ENCODE results near the gene STK16.

Gene STK16

DNA sequence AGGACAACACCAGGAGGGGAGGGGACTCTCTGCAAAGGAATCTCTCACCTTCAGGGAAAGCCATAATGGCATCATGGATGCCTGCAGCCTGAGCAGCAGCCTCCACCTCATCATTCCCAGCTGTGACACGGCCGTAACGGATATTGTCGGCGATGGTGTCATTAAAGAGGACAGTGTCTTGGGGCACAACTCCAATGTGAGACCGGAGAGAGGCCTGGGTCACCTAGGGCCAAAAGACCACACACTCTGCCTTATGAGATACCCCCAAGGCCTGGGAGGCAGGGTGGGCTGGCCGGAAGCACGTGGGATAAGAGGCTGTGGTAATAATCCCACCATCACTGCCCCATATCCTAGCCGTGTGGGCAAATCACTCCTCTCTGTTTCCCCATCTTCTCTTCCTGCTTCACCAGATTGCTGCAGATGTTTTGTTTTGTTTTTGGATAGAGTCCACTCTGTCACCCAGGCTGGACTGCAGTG, 34.4 kb upstream of the STK16 start:
- TF ChIP-seq CREB1 (IDR thresholded peaks at IDR 0.05; ENCODE audit: low read depth): no peak
- no peak for TF ChIP-seq CEBPB (IDR thresholded peaks at IDR 0.05)
- no peak for TF ChIP-seq ZBTB7A (IDR thresholded peaks at IDR 0.05; ENCODE audit: low read depth)
- TF ChIP-seq, protein P1, sequence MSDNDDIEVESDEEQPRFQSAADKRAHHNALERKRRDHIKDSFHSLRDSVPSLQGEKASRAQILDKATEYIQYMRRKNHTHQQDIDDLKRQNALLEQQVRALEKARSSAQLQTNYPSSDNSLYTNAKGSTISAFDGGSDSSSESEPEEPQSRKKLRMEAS (IDR thresholded peaks at IDR 0.05): no peak
- TF ChIP-seq EP300 (IDR thresholded peaks at IDR 0.05; ENCODE audit: borderline replicate concordance): no peak
- TF ChIP-seq TCF12 (IDR thresholded peaks at IDR 0.05; ENCODE audit: low read depth): no peak
- no peak for TF ChIP-seq FOXM1 (IDR thresholded peaks at IDR 0.05; ENCODE audit: borderline replicate concordance, low read depth)

DNA sequence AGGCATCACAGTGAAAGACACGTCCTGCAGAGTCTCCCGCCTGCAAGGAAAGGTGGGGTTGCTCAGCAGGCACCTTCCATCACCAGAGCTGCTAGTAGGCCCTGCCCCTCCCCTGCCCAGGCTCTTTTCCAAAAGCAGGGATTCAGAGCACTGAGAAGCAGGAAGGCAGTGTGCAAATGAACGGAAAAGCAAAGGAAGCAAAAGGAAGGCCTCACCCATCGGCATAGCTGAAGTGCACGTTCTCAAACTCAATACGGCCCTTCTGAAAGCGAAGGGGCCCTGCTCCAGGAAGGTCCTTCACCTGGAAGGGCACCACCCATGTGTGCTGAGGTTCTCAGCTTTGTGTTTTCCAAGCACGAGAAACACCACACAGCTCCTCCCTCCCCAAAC, 32.3 kb upstream of the STK16 start:
- no peak for TF ChIP-seq EP300 (IDR thresholded peaks at IDR 0.05; ENCODE audit: borderline replicate concordance)
- no peak for TF ChIP-seq TAF1 (IDR thresholded peaks at IDR 0.05; ENCODE audit: low read depth)
- TF ChIP-seq, protein P2, sequence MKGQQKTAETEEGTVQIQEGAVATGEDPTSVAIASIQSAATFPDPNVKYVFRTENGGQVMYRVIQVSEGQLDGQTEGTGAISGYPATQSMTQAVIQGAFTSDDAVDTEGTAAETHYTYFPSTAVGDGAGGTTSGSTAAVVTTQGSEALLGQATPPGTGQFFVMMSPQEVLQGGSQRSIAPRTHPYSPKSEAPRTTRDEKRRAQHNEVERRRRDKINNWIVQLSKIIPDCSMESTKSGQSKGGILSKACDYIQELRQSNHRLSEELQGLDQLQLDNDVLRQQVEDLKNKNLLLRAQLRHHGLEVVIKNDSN (IDR thresholded peaks at IDR 0.05): no peak
- TF ChIP-seq EGR1 (IDR thresholded peaks at IDR 0.05): no peak
- no peak for TF ChIP-seq CEBPB (IDR thresholded peaks at IDR 0.05)
- no peak for TF ChIP-seq CREB1 (IDR thresholded peaks at IDR 0.05; ENCODE audit: low read depth)
- no peak for TF ChIP-seq TCF12 (IDR thresholded peaks at IDR 0.05; ENCODE audit: low read depth)
- TF ChIP-seq ZBTB7A (IDR thresholded peaks at IDR 0.05; ENCODE audit: low read depth): no peak
- TF ChIP-seq, protein P1 (IDR thresholded peaks at IDR 0.05): no peak
- TF ChIP-seq NFIC (IDR thresholded peaks at IDR 0.05): no peak
- TF ChIP-seq FOXM1 (IDR thresholded peaks at IDR 0.05; ENCODE audit: borderline replicate concordance, low read depth): no peak
- TF ChIP-seq TEAD4 (IDR thresholded peaks at IDR 0.05): no peak
- no peak for TF ChIP-seq RAD21 (IDR thresholded peaks at IDR 0.05; ENCODE audit: low read depth)
- no peak for TF ChIP-seq YY1 (IDR thresholded peaks at IDR 0.05; ENCODE audit: low read depth)
- TF ChIP-seq, protein P3, sequence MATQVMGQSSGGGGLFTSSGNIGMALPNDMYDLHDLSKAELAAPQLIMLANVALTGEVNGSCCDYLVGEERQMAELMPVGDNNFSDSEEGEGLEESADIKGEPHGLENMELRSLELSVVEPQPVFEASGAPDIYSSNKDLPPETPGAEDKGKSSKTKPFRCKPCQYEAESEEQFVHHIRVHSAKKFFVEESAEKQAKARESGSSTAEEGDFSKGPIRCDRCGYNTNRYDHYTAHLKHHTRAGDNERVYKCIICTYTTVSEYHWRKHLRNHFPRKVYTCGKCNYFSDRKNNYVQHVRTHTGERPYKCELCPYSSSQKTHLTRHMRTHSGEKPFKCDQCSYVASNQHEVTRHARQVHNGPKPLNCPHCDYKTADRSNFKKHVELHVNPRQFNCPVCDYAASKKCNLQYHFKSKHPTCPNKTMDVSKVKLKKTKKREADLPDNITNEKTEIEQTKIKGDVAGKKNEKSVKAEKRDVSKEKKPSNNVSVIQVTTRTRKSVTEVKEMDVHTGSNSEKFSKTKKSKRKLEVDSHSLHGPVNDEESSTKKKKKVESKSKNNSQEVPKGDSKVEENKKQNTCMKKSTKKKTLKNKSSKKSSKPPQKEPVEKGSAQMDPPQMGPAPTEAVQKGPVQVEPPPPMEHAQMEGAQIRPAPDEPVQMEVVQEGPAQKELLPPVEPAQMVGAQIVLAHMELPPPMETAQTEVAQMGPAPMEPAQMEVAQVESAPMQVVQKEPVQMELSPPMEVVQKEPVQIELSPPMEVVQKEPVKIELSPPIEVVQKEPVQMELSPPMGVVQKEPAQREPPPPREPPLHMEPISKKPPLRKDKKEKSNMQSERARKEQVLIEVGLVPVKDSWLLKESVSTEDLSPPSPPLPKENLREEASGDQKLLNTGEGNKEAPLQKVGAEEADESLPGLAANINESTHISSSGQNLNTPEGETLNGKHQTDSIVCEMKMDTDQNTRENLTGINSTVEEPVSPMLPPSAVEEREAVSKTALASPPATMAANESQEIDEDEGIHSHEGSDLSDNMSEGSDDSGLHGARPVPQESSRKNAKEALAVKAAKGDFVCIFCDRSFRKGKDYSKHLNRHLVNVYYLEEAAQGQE (IDR thresholded peaks at IDR 0.05; ENCODE audit: low read depth): no peak

DNA sequence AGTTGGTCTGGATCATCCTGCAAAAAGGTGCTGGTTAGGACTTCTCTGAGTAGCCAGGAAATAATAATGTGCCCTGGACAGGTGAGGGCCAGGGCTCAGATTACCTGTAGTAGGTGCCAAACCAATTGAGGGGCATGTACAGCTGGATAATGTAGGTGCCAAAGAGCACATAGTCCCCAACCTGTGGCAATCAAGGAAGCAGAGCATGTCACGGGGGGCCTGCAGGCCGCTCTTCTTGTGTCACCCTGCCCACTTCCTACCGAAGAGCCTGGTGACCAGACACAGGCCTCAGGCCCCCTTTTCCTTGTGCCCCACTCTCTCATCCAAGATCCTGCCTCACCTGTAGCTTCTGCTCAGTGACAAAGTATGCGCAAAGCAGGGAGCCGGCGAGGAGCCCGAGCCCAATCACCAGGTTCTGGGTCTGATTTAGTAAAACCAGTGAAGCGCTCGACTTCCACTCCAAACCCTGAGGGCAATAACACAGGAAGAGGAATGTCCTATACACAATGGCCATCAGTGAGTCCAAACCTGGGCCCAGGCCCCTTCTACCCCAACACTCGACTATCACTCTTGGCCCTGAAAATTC, 31.7 kb upstream of the STK16 start:
- TF ChIP-seq, protein P3 (IDR thresholded peaks at IDR 0.05; ENCODE audit: low read depth): no peak
- TF ChIP-seq EGR1 (IDR thresholded peaks at IDR 0.05): no peak
- no peak for TF ChIP-seq FOXM1 (IDR thresholded peaks at IDR 0.05; ENCODE audit: borderline replicate concordance, low read depth)
- no peak for TF ChIP-seq CEBPB (IDR thresholded peaks at IDR 0.05)
- no peak for TF ChIP-seq CREB1 (IDR thresholded peaks at IDR 0.05; ENCODE audit: low read depth)
- TF ChIP-seq TAF1 (IDR thresholded peaks at IDR 0.05; ENCODE audit: low read depth): no peak
- TF ChIP-seq, protein P2 (IDR thresholded peaks at IDR 0.05): no peak
- no peak for TF ChIP-seq EP300 (IDR thresholded peaks at IDR 0.05; ENCODE audit: borderline replicate concordance)
- TF ChIP-seq TCF12 (IDR thresholded peaks at IDR 0.05; ENCODE audit: low read depth): no peak
- TF ChIP-seq ZBTB7A (IDR thresholded peaks at IDR 0.05; ENCODE audit: low read depth): no peak
- no peak for TF ChIP-seq NFIC (IDR thresholded peaks at IDR 0.05)
- no peak for TF ChIP-seq RAD21 (IDR thresholded peaks at IDR 0.05; ENCODE audit: low read depth)
- TF ChIP-seq TEAD4 (IDR thresholded peaks at IDR 0.05): no peak
- no peak for TF ChIP-seq YY1 (IDR thresholded peaks at IDR 0.05; ENCODE audit: low read depth)
- TF ChIP-seq, protein P1 (IDR thresholded peaks at IDR 0.05): no peak

DNA sequence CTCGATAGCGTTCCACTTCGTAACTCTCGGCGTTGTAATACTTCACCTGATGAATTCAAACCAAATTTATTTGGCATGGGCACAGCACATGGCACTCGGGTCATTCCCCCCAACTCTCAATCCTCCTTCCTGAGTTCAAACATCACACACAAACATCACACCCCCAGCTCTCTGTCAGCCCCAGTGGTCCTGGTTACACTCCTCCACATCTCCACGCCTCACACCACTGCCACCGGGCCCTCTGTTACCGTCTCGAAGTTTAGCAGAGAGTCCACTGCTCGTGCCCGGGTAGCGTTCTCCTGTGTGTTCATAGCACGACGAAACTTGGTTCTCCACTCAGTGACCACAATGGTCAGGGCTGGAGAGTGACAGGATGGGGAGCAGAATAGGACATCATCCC, 31.1 kb upstream of the STK16 start:
- TF ChIP-seq RAD21 (IDR thresholded peaks at IDR 0.05; ENCODE audit: low read depth): no peak
- TF ChIP-seq NFIC (IDR thresholded peaks at IDR 0.05): no peak
- no peak for TF ChIP-seq FOXM1 (IDR thresholded peaks at IDR 0.05; ENCODE audit: borderline replicate concordance, low read depth)
- TF ChIP-seq, protein P3 (IDR thresholded peaks at IDR 0.05; ENCODE audit: low read depth): no peak
- no peak for TF ChIP-seq EGR1 (IDR thresholded peaks at IDR 0.05)
- TF ChIP-seq, protein P2 (IDR thresholded peaks at IDR 0.05): no peak
- no peak for TF ChIP-seq TCF12 (IDR thresholded peaks at IDR 0.05; ENCODE audit: low read depth)
- TF ChIP-seq, protein P1 (IDR thresholded peaks at IDR 0.05): no peak
